Psoas muscle (tissue), 8 donors: Measurements from ENCODE around the gene GTF2IRD1. TPM values are rescaled to one million over a fixed set of nuclear protein-coding genes. Genes with fewer than 3 reads are reported as not detected.
A peak's percentile ranks its signal among the peaks of the same experiment; 100 is the strongest.
"Not testable (repeated sequence)": the region's sequence is repeated elsewhere in the genome, so short reads cannot be mapped to it uniquely, and the experiment has no call there.

ENCODE experiments used
- ATAC-seq, 4 donors: fragments of 200-7000 bp; cut with Tn5 transposase; one replicate each; pipeline ENCODE4 v1.9.1; 2020; ENCODE audit warnings: moderate library complexity in 3 of 4, mild to moderate bottlenecking in 2 of 4
- DNase-seq, 2 donors: peaks; one replicate each; pipeline ENCODE4 v3.0.0-alpha.2; 2020
- H3K27ac ChIP-seq: fragments of 200-600 bp; one replicate; pipeline ENCODE4 v1.8.0; 2022
- H3K27me3 ChIP-seq, 3 donors: fragments of 200-600 bp in 1 of 3; one replicate each; pipeline versions ENCODE4 v1.6.1 to v1.8.0; 2013 to 2022; ENCODE audit warnings: low read length in 2 of 3, mild to moderate bottlenecking in 2 of 3, moderate library complexity in 1 of 3; ENCODE audit not compliant: insufficient read depth in 3 of 3
- H3K36me3 ChIP-seq, 2 donors: fragments of 200-600 bp in 1 of 2; one replicate each; pipeline versions ENCODE4 v1.6.1 to v1.8.0; 2013 to 2022; ENCODE audit warnings: low read depth in 1 of 2, mild to moderate bottlenecking in 1 of 2, moderate library complexity in 1 of 2; ENCODE audit not compliant: insufficient read depth in 1 of 2
- H3K4me1 ChIP-seq: fragments of 200-600 bp; one replicate; pipeline ENCODE4 v1.8.0; 2022
- H3K4me3 ChIP-seq: fragments of 200-600 bp; one replicate; pipeline ENCODE4 v1.8.0; 2022; ENCODE audit warnings: mild to moderate bottlenecking
- H3K9me3 ChIP-seq: fragments of 200-600 bp; one replicate; pipeline ENCODE4 v1.8.0; 2022
- CTCF ChIP-seq: fragments of 200-600 bp; IDR thresholded peaks from one replicate; pipeline ENCODE4 v1.8.0; 2022; ENCODE audit warnings: antibody characterized with exemption
- WGBS, 3 donors: extraction: QIAGEN DNeasy Blood & Tissue Kit; methylation state at CpG; one replicate each; pipeline versions ENCODE4 v1.1.6 to v1.1.7; 2013; 5-methylcytosine and 5-hydroxymethylcytosine counted together
- intact Hi-C, 2 donors: fragments of 100-400 bp; cut with DNase I; formaldehyde crosslinking; loops; one replicate each; pipeline versions ENCODE4 v1.11.0 to v1.14.2; 2022
- polyA plus RNA-seq, 3 donors: library from polyadenylated mRNA; stranded (reverse); fragments of 200-250 nt; gene quantifications; one replicate each; pipeline ENCODE4 v1.2.3, GENCODE V29; 2013
- total RNA-seq, 4 donors: library from RNA; stranded (reverse); fragmentation: NEBNext Ultra II Directional in 2 of 4; extraction: Animal tissue kit (Norgen Biotek cat#: 25700) in 2 of 4; gene quantifications; one replicate each; pipeline versions ENCODE4 v1.2.1 to v1.2.4, GENCODE V29; 2021 to 2023
- donor health status: healthy with polysubstance abuse.
- donor health status: DM: no; HTN: no; CAD: no; lungs with moderate emphysema.
- donor health status: Bipolar disorder and iron deficiency.
- donor health status: healthy.
- donor health status: DM: yes; HTN: yes; CAD: no.
- donor health status: DM: no; HTN: no; CAD: no.
- donor health status: DM: no; HTN: no; CAD: no.
- donor health status: DM: yes; HTN: yes; CAD: no.

The GTF2IRD1 gene
- total and polyA plus RNA-seq, 7 donors = 40.5 to 149 (median 61.7) TPM

GRCh38 chr7:74429153-74429747 lies 24.5 kb upstream of the GTF2IRD1 start:
- DNase-seq = no peak
- peak in 3 of 4 donors; percentile 66 to 83 (median 70) for ATAC-seq
- Histone ChIP-seq H3K27me3 (no peaks in the 10 kb centered on the region), H3K4me3 (no peak overlapping the region), H3K36me3 (no peaks in the 10 kb centered on the region), H3K4me1 (peaks cover 14% of the 10 kb centered on the region), H3K9me3 (no peaks in the 10 kb centered on the region), H3K27ac (no peak overlapping the region)
- 22 to 47% (median 31%) methylated on average over 17 of the region's 17 CpGs for WGBS, 3 donors
- TF ChIP-seq CTCF = no peak
- intact Hi-C loops = no loop called here

DNA sequence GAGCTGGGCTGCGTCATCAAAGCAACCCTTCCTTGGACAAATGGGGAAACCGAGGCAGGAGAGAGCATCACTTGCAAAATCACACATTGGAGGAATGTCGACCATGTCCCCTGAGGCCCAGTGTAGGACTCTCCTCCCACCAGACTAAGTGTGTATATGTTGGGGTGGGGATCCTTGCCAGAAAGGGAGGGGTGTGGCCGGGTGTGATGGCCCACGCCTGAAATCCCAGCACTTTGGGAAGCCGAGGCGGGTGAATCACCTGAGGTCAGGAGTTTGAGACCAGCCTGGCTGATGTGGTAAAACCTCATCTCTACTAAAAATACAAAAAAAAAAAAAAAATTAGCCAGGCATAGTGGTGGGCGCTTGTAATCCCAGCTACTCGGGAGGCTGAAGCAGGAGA lies 23.3 kb upstream of the GTF2IRD1 start:
- H3K27ac ChIP-seq = peak overlapping the region; percentile 89
- not testable (repeated sequence) for DNase-seq

DNA sequence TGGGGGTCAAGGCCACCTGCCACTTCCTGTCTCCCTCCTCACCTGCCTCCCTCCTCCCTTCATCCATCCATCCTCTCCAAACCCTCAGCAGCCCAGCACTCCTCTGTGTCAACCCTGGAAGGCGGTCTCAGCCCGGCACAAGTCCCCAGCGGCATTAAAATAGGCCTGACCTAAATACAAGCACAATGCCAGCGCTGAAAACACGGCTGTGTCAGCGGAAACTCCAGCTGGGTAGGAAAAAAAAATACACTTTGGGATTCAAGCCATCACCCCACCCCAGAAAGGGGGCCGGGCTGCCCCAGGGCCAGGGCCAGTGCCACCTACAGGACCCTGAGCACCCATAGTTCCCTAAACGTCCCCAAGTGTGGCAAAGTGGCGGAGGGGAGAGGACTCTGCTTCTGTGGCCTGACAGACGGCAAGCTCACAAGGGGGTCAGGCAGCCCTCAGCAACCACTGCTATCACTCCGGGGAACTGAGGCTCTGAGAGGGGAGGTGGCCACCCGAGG lies 22.7 kb upstream of the GTF2IRD1 start:
- TF ChIP-seq CTCF = no peak
- peak; percentile 73 to 91 (median 87) for ATAC-seq
- WGBS, 3 donors = 19 to 40% (median 28%) methylated on average over 12 of the region's 12 CpGs
- Histone ChIP-seq H3K27me3 (no peaks in the 10 kb centered on the region), H3K36me3 (no peaks in the 10 kb centered on the region), H3K9me3 (no peaks in the 10 kb centered on the region), H3K27ac (peak overlapping the region; percentile 89), H3K4me3 (no peak overlapping the region), H3K4me1 (peaks cover 14% of the 10 kb centered on the region)
- intact Hi-C loops = loop anchor here in 1 of 2 donors (5.0 kb wide), 1 partner anchor 136 kb away; no protein-coding TSS in a partner anchor
- DNase-seq = peak in 1 of 2 donors; percentile 74

More for the DNA sequence above, 23.3 kb upstream of the GTF2IRD1 start:
- ATAC-seq = peak in 2 of 4 donors; percentile 16 to 19
- intact Hi-C loops = loop anchor here in 1 of 2 donors (5.0 kb wide), 1 partner anchor 137 kb away; no protein-coding TSS in a partner anchor
- not testable (repeated sequence) for H3K27me3 ChIP-seq, H3K4me3 ChIP-seq, H3K36me3 ChIP-seq, H3K9me3 ChIP-seq
- peaks cover 14% of the 10 kb centered on the region for H3K4me1 ChIP-seq
- 74 to 78% (median 77%) methylated on average over 9 of the region's 9 CpGs for WGBS, 3 donors

DNA sequence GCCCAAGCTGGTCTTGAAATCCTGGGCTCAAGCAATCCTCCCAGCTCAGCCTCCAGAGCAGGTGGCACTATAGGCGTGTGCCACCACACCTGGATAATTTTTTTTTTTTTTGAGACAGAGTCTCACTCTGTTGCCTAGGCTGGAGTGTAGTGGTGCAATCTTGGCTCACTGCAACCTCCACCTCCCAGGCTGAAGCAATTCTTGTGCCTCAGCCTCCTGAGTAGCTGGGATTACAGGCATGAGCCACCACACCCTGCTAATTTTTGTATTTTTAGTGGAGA lies 16.5 kb upstream of the GTF2IRD1 start:
- DNase-seq, H3K4me1 ChIP-seq, H3K27me3 ChIP-seq, H3K36me3 ChIP-seq, H3K4me3 ChIP-seq, H3K27ac ChIP-seq, ATAC-seq, intact Hi-C loops, H3K9me3 ChIP-seq: not testable (repeated sequence)
- WGBS, 3 donors = 81 to 94% (median 88%) methylated on average over 1 of the region's 1 CpG

DNA sequence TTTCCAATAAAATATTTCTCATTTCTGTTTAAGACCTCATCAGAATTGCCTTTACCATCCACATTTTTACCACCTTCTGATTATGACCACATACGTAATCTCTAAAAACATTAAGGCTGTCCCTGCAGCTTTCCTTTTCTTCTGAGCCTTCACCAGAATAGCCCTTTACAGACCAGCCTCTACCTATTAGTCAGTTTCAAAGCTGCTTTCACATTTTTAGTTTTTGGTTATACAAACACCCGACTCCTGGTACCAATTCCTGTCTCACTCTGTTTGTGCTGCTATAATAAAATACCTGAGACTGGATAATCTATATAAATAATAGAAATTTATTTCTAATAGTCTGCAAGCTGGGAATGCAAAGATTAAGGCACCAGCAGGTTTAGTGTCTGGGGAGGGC lies 15.4 kb upstream of the GTF2IRD1 start:
- no peak overlapping the region for H3K4me3 ChIP-seq
- ATAC-seq (no peak), DNase-seq (no peak)
- no peaks in the 10 kb centered on the region for H3K4me1 ChIP-seq
- H3K9me3 ChIP-seq = peaks cover 4% of the 10 kb centered on the region
- no peak for TF ChIP-seq CTCF
- intact Hi-C loops = no loop called here
- H3K27me3 ChIP-seq = no peaks in the 10 kb centered on the region
- H3K27ac ChIP-seq = no peak overlapping the region
- no peaks in the 10 kb centered on the region for H3K36me3 ChIP-seq
- WGBS, 3 donors = 97 to 100% (median 98%) methylated on average over 2 of the region's 2 CpGs

DNA sequence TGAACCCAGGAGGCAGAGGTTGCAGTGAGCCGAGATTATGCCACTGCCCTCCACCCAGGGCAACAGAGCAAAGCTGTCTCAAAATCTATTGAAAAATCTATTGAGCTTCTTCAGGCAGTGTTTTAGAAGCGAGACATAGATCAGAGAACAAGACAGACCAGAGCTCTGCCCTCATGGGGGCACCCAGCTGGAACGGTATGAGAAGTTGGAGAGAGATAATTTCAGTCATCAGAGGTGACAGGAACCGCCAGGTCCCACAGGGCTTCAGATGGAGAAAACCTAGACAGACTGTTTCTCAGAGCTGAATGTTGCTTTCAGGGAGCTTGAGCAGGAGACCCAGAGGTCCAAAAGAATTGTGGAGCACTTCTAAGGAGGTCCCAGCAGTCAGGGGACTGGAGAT lies 14.2 kb upstream of the GTF2IRD1 start:
- H3K27me3 ChIP-seq = no peaks in the 10 kb centered on the region
- H3K4me1 ChIP-seq = no peaks in the 10 kb centered on the region

GRCh38 chr7:74440143-74440542 lies 13.6 kb upstream of the GTF2IRD1 start:
- 96 to 97% (median 96%) methylated on average over 3 of the region's 3 CpGs for WGBS, 3 donors
- H3K4me3 ChIP-seq, H3K36me3 ChIP-seq, DNase-seq, H3K27ac ChIP-seq, H3K4me1 ChIP-seq, H3K9me3 ChIP-seq, ATAC-seq, H3K27me3 ChIP-seq: not testable (repeated sequence)
- intact Hi-C loops = loop anchor here in 1 of 2 donors (10.0 kb wide), 1 partner anchor 125 kb away; no protein-coding TSS in a partner anchor

More for the DNA sequence above, 14.2 kb upstream of the GTF2IRD1 start:
- no peak for ATAC-seq
- no peaks in the 10 kb centered on the region for H3K36me3 ChIP-seq
- no peak overlapping the region for H3K4me3 ChIP-seq
- H3K27ac ChIP-seq = no peak overlapping the region
- no peak for DNase-seq
- intact Hi-C loops = no loop called here
- no peak for TF ChIP-seq CTCF
- peaks cover 4% of the 10 kb centered on the region for H3K9me3 ChIP-seq
- WGBS, 3 donors = 92 to 95% (median 95%) methylated on average over 4 of the region's 4 CpGs
